Gastrocnemius medialis (tissue), 4 donors: ENCODE measurements around the gene OTULIN. TPM values are rescaled to one million over a fixed set of nuclear protein-coding genes. Genes with fewer than 3 reads are reported as not detected.

Experiments used
- ATAC-seq, 2 donors: fragments of 150-250 bp; one replicate each; pipeline ENCODE4 v1.9.1; 2016
- DNase-seq, 2 donors: peaks; one replicate each; pipeline ENCODE4 v3.0.0-alpha.2; 2019
- H3K27ac ChIP-seq, 4 donors: fragments of 200-600 bp; sonication (generic); 1 replicate in 1 of 4; 2 replicates in 3 of 4; pipeline ENCODE4 v1.5.1; 2016 to 2018; ENCODE audit warnings: mild to moderate bottlenecking in 2 of 4, moderate library complexity in 1 of 4
- H3K27me3 ChIP-seq, 3 donors: fragments of 200-600 bp; sonication (generic) in 2 of 3; 1 replicate in 1 of 3; 2 replicates in 2 of 3; pipeline versions ENCODE4 v1.5.1 to v1.6.0; 2016 to 2019; ENCODE audit warnings: mild to moderate bottlenecking in 1 of 3, moderate library complexity in 1 of 3
- H3K36me3 ChIP-seq, 2 donors: fragments of 200-600 bp; sonication (generic) in 1 of 2; one replicate each; pipeline ENCODE4 v1.5.1; 2017 to 2018
- H3K4me1 ChIP-seq, 2 donors: fragments of 200-600 bp; sonication (generic) in 1 of 2; one replicate each; pipeline ENCODE4 v1.5.1; 2016 to 2017; ENCODE audit warnings: mild to moderate bottlenecking in 2 of 2
- H3K4me3 ChIP-seq, 4 donors: fragments of 200-600 bp; sonication (generic) in 3 of 4; 1 replicate in 1 of 4; 2 replicates in 3 of 4; pipeline ENCODE4 v1.5.1; 2016 to 2019; ENCODE audit warnings: mild to moderate bottlenecking in 2 of 4
- H3K9me3 ChIP-seq, 3 donors: fragments of 200-600 bp; sonication (generic) in 2 of 3; 1 replicate in 1 of 3; 2 replicates in 2 of 3; pipeline ENCODE4 v1.5.1; 2016 to 2019
- CTCF ChIP-seq, 5 experiments: fragments of 450-650 bp in 3 of 5; fragments of 200-600 bp in 2 of 5; sonication (generic) in 2 of 5; IDR thresholded peaks in 4 of 5; conservative IDR thresholded peaks in 1 of 5; 1 replicate in 4 of 5; 2 replicates in 1 of 5; pipeline ENCODE4 v1.5.1; 2016 to 2019; ENCODE audit warnings: antibody characterized with exemption in 5 of 5, mild to moderate bottlenecking in 3 of 5, moderate library complexity in 3 of 5
- POLR2A ChIP-seq, 2 donors: fragments of 450-650 bp; IDR thresholded peaks; one replicate each; pipeline ENCODE4 v1.6.1; 2017; ENCODE audit warnings: antibody characterized with exemption in 2 of 2, mild to moderate bottlenecking in 2 of 2, moderate library complexity in 2 of 2
- in situ Hi-C, 4 donors: fragments of 200-750 bp; cut with MboI; loops; one replicate each; pipeline versions ENCODE4 v1.15.0 to v1.8.0; 2017; ENCODE audit warnings: low sequenced_read_pairs in 4 of 4
- intact Hi-C: fragments of 100-400 bp; cut with DNase I; formaldehyde crosslinking; loops from one replicate; pipeline ENCODE4 v1.15.1; 2023; ENCODE audit warnings: low total_unique reads
- total RNA-seq, 4 donors: library from RNA; depleted of rRNA; stranded (reverse); fragments of >200 nt; gene quantifications; one replicate each; pipeline versions ENCODE4 v1.1.0 to v1.2.3, GENCODE V29; 2016

The OTULIN gene
- total RNA-seq, 4 donors from 2014 or later, result 15.1 to 28.3 (median 20.2) TPM

DNA sequence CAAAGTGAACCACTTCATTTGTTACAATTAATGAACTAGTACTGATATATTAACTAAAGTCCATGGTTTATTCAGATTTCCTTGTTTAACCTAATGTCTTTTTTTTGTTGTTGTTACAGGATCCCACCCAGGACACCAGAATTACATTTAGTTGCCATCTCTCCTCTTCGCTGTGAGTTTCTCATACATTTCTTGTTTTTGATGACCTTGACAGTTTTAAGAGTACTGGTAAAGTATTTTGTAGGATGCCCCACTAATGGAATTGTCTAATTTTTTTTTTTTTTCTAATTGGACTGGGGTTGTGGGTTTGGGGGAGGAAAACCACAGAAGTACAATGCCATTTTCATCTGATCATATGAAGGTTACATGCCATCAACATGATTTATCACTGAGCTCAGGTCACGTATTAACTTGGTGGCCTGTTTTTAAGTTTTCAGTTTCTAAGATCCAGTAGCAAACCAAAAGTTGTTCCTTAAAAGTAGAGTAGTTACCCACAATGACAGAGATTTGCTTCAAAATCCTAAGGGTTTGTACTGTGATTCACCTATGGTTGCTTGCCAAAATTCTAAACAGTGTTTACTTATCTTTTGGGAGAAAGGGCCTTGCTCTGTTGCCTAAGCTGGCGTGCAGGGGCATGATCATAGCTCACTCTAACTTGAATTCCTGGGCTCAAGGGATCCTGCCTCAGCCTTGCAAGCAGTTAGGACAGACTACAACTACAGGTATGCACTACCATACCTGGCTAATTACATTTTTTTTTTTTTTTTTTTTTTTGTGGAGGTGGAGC is 4.5 kb upstream of the OTULIN start:
- no peak for TF ChIP-seq POLR2A (IDR thresholded peaks at IDR 0.05)
- no peak for TF ChIP-seq CTCF (IDR thresholded peaks at IDR 0.05 in 4 of 5, conservative IDR thresholded peaks at IDR 0.05 in 1 of 5)
- H3K4me1 ChIP-seq, result peaks cover 8 to 10% of the 10 kb centered on the region in 2 donors
- H3K9me3 ChIP-seq, result no peaks in the 10 kb centered on the region
- no peak overlapping the region for H3K27ac ChIP-seq
- intact Hi-C loops (loop anchor here (10.0 kb wide), 1 partner anchor 515 kb away; the partner anchor contains the start of gene TRIO), in situ Hi-C loops (loop anchor here in 1 of 4 donors (25.0 kb wide), 1 partner anchor 548 kb away; no protein-coding TSS in a partner anchor)
- ATAC-seq, result no peak
- no peaks in the 10 kb centered on the region for H3K27me3 ChIP-seq
- no peak overlapping the region for H3K4me3 ChIP-seq
- no peaks in the 10 kb centered on the region for H3K36me3 ChIP-seq
- DNase-seq, result no peak

GRCh38 chr5:14660833-14661232 is 3.7 kb upstream of the OTULIN start:
- ATAC-seq, result no peak
- in situ Hi-C loops, result loop anchor here in 1 of 4 donors (25.0 kb wide), 1 partner anchor 549 kb away; no protein-coding TSS in a partner anchor

GRCh38 chr5:14662721-14663260 is 1.7 kb upstream of the OTULIN start:
- Histone ChIP-seq H3K36me3 (no peaks in the 10 kb centered on the region), H3K27me3 (no peaks in the 10 kb centered on the region), H3K4me1 (peaks cover 26 to 31% of the 10 kb centered on the region in 2 donors), H3K27ac (no peak overlapping the region), H3K4me3 (no peak overlapping the region), H3K9me3 (no peaks in the 10 kb centered on the region)
- no peak for DNase-seq
- ATAC-seq, result no peak
- intact Hi-C loops (loop anchor here (10.0 kb wide), 1 partner anchor 518 kb away; the partner anchor contains the start of gene TRIO), in situ Hi-C loops (loop anchor here in 1 of 4 donors (25.0 kb wide), 1 partner anchor 550 kb away; no protein-coding TSS in a partner anchor)
- TF ChIP-seq CTCF (IDR thresholded peaks at IDR 0.05 in 4 of 5, conservative IDR thresholded peaks at IDR 0.05 in 1 of 5) (no peak), POLR2A (IDR thresholded peaks at IDR 0.05) (no peak)

More at GRCh38 chr5:14660833-14661232, 3.7 kb upstream of the OTULIN start:
- TF ChIP-seq CTCF (IDR thresholded peaks at IDR 0.05 in 4 of 5, conservative IDR thresholded peaks at IDR 0.05 in 1 of 5) (no peak), POLR2A (IDR thresholded peaks at IDR 0.05) (no peak)
- Histone ChIP-seq H3K27me3 (no peaks in the 10 kb centered on the region), H3K9me3 (no peaks in the 10 kb centered on the region), H3K36me3 (no peaks in the 10 kb centered on the region), H3K4me3 (no peak overlapping the region), H3K4me1 (peaks cover 15 to 18% of the 10 kb centered on the region in 2 donors), H3K27ac (no peak overlapping the region)
- no peak for DNase-seq
- intact Hi-C loops, result loop anchor here (10.0 kb wide), 1 partner anchor 516 kb away; the partner anchor contains the start of gene TRIO

DNA sequence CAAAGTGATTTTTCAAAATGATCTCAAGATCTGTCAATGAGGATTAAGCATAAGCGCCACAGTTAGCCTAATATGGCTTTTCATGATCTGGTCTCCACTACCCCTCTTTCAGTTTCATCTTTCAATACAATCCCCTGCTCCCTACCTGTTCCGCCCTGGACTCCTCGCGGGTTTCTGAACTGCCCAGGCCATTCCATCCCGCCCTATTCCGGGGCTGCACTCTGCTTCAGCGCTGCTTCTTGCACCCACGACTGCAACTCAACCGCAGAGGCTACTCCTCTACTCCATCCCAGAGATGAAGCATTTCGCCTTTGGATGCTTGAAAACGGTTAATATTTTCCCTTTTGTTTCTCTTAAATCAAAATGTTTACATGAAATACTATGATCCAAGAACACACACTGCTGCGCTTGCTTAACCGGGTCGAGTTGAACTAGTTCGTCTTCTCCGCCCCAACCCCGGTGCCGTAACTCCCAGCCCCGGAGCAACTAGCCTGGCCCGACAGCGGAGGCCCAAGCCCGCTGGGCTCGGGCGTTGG is 716 bp upstream of the OTULIN start:
- no peak for TF ChIP-seq CTCF (IDR thresholded peaks at IDR 0.05 in 4 of 5, conservative IDR thresholded peaks at IDR 0.05 in 1 of 5)
- no peak for TF ChIP-seq POLR2A (IDR thresholded peaks at IDR 0.05)
- ATAC-seq (peak; percentile 30 to 34), DNase-seq (no peak)
- H3K9me3 ChIP-seq, result no peaks in the 10 kb centered on the region
- peak overlapping the region; percentile 81 to 90 (median 86) for H3K27ac ChIP-seq
- H3K4me3 ChIP-seq, result peak overlapping the region; percentile 54 to 83 (median 70)
- peaks cover 26 to 31% of the 10 kb centered on the region in 2 donors for H3K4me1 ChIP-seq
- intact Hi-C loops (loop anchor here (2.0 to 10.0 kb wide), 2 partner anchors 209 to 519 kb away; partner anchors contain the start of gene TRIO), in situ Hi-C loops (loop anchor here in 1 of 4 donors (25.0 kb wide), 1 partner anchor 552 kb away; no protein-coding TSS in a partner anchor)
- H3K27me3 ChIP-seq, result no peaks in the 10 kb centered on the region
- H3K36me3 ChIP-seq, result no peaks in the 10 kb centered on the region
